SU-DHL-6 (cell line): Measurements from ENCODE around the gene EIF5.

ENCODE experiments used
- H2AFZ ChIP-seq: fragments of 200-600 bp; sonication (generic); 2 replicates; pipeline ENCODE4 v1.6.1; 2014; ENCODE audit warnings: low read depth, mild to moderate bottlenecking, moderate library complexity, mixed read lengths, antibody characterized with exemption, low read length; ENCODE audit not compliant: severe bottlenecking
- H3F3A ChIP-seq: fragments of 200-600 bp; shearing (Covaris generic); 2 replicates; pipeline ENCODE4 v1.6.0; 2016; ENCODE audit warnings: antibody characterized with exemption, mild to moderate bottlenecking; ENCODE audit not compliant: insufficient read depth
- H3K27ac ChIP-seq: fragments of 200-600 bp; sonication (generic); 2 replicates; pipeline ENCODE4 v1.5.1; 2016; ENCODE audit warnings: low read depth, mild to moderate bottlenecking, low read length, moderate library complexity, mixed read lengths
- H3K27me3 ChIP-seq: fragments of 200-600 bp; sonication (generic), shearing (Covaris generic); 2 replicates; pipeline ENCODE4 v1.6.0; 2014; ENCODE audit warnings: mild to moderate bottlenecking, low read length
- H3K36me3 ChIP-seq: fragments of 200-600 bp; sonication (generic); 2 replicates; pipeline ENCODE4 v1.6.1; 2014; ENCODE audit warnings: mild to moderate bottlenecking, low read length, mixed read lengths
- H3K4me2 ChIP-seq: fragments of 300-600, 200-600 bp; shearing (Covaris generic), sonication (generic); 2 replicates; pipeline ENCODE4 v1.6.0; 2014; ENCODE audit warnings: low read length, low read depth, mild to moderate bottlenecking; ENCODE audit not compliant: poor library complexity, severe bottlenecking
- H3K4me3 ChIP-seq: fragments of 200-600 bp; sonication (generic); 2 replicates; pipeline ENCODE4 v1.5.1; 2014; ENCODE audit warnings: antibody characterized with exemption, low read length, mild to moderate bottlenecking, mixed read lengths; ENCODE audit not compliant: insufficient read depth, poor library complexity, severe bottlenecking
- H3K79me2 ChIP-seq: fragments of 200-600 bp; sonication (generic); 2 replicates; pipeline ENCODE4 v1.6.1; 2014; ENCODE audit warnings: mild to moderate bottlenecking, low read length, moderate library complexity; ENCODE audit not compliant: insufficient read depth
- H3K9ac ChIP-seq: fragments of 200-600 bp; sonication (generic); 2 replicates; pipeline ENCODE4 v1.7.0; 2014; ENCODE audit warnings: mild to moderate bottlenecking, low read length
- H3K9me2 ChIP-seq: fragments of 200-600 bp; sonication (generic); replicated peaks from 2 replicates; pipeline ENCODE4 v1.6.1; 2014; ENCODE audit warnings: low read length; ENCODE audit not compliant: insufficient read depth
- H3K9me3 ChIP-seq: fragments of 200-600 bp; sonication (generic); 2 replicates; pipeline ENCODE4 v1.6.1; 2014; ENCODE audit warnings: low read length, mixed read lengths; ENCODE audit not compliant: insufficient read depth
- H4K20me1 ChIP-seq: fragments of 200-600 bp; sonication (generic); 2 replicates; pipeline ENCODE4 v1.6.1; 2014; ENCODE audit warnings: low read depth, mild to moderate bottlenecking, antibody characterized with exemption, low read length, moderate library complexity, mixed read lengths
- CTCF ChIP-seq: fragments of 200-600 bp; sonication (generic); IDR thresholded peaks from one replicate; pipeline ENCODE4 v1.5.1; 2017; ENCODE audit warnings: antibody characterized with exemption, mild to moderate bottlenecking, low read length, moderate library complexity; ENCODE audit not compliant: insufficient read depth, poor library complexity, severe bottlenecking
- EZH2phosphoT487 ChIP-seq: fragments of 200-600 bp; sonication (generic), shearing (Covaris generic); conservative IDR thresholded peaks from 2 replicates; pipeline ENCODE4 v1.6.1; 2018; ENCODE audit warnings: mild to moderate bottlenecking, antibody characterized with exemption, low read length, moderate library complexity, mixed read lengths

The EIF5 gene

GRCh38 chr14:103316721-103317121 is 17.3 kb upstream of the EIF5 start:
- Histone ChIP-seq H3K79me2 (no peaks in the 10 kb centered on the region), H3K9ac (no peak overlapping the region), H3F3A (no peaks in the 10 kb centered on the region), H3K9me2 (no peaks in the 10 kb centered on the region), H3K36me3 (no peaks in the 10 kb centered on the region), H2AFZ (no peak overlapping the region), H3K4me3 (no peak overlapping the region), H3K9me3 (no peaks in the 10 kb centered on the region), H3K27me3 (no peaks in the 10 kb centered on the region; the same call in 1 of the 2 replicates), H3K4me2 (no peak overlapping the region), H3K27ac (no peak overlapping the region), H4K20me1 (no peaks in the 10 kb centered on the region)
- no peak for TF ChIP-seq EZH2phosphoT487
- no peak for TF ChIP-seq CTCF

- Histone ChIP-seq H3K9me3 (no peaks in the 10 kb centered on the region), H3K9ac (no peak overlapping the region), H4K20me1 (no peaks in the 10 kb centered on the region), H3K79me2 (no peaks in the 10 kb centered on the region), H3K9me2 (no peaks in the 10 kb centered on the region), H2AFZ (no peak overlapping the region), H3F3A (no peaks in the 10 kb centered on the region), H3K4me2 (no peak overlapping the region), H3K36me3 (no peaks in the 10 kb centered on the region), H3K4me3 (no peak overlapping the region), H3K27ac (no peak overlapping the region), H3K27me3 (no peaks in the 10 kb centered on the region; the same call in 1 of the 2 replicates)
- TF ChIP-seq CTCF (no peak), EZH2phosphoT487 (no peak)
Measured at GRCh38 chr14:103317251-103317650, 16.8 kb upstream of the EIF5 start.

- no peak overlapping the region for H2AFZ ChIP-seq
- no peak overlapping the region for H3K4me2 ChIP-seq
- TF ChIP-seq EZH2phosphoT487 (no peak), CTCF (no peak)
- no peak overlapping the region for H3K9ac ChIP-seq
- no peaks in the 10 kb centered on the region for H3K9me3 ChIP-seq
- no peaks in the 10 kb centered on the region for H3F3A ChIP-seq
- no peak overlapping the region for H3K27ac ChIP-seq
- H3K27me3 ChIP-seq: no peaks in the 10 kb centered on the region; the same call in 1 of the 2 replicates
- no peaks in the 10 kb centered on the region for H4K20me1 ChIP-seq
- no peaks in the 10 kb centered on the region for H3K36me3 ChIP-seq
- H3K9me2 ChIP-seq: no peaks in the 10 kb centered on the region
- no peaks in the 10 kb centered on the region for H3K79me2 ChIP-seq
- no peak overlapping the region for H3K4me3 ChIP-seq
Measured at GRCh38 chr14:103317976-103318580, 16.0 kb upstream of the EIF5 start.
